GM12801 (cell line): ENCODE results near the gene NME3.

Experiments
- CTCF ChIP-seq: IDR thresholded peaks from one replicate; pipeline ENCODE4 v1.5.1; 2011; ENCODE audit warnings: control low read depth; ENCODE audit not compliant: insufficient read length; ENCODE audit errors: extremely low read depth

The NME3 gene

DNA sequence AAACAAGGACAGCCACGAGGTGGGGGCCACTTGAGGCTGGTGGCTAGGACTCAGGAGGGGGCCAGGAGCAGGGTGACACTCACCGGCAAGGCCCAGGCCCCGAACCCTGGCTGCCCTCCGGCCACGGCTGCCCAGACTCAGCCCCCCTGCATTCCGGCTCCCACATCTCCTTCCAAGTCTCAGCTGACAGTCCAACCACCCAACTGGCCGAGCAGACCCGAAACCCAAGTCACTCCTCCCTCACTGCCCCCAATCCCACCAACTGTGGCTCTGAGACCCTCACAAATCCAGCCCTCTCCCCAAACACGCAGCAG, 45.9 kb upstream of the NME3 start:
- TF ChIP-seq CTCF: no peak

GRCh38 chr16:1816396-1817275, 45.3 kb upstream of the NME3 start:
- TF ChIP-seq CTCF: no peak

DNA sequence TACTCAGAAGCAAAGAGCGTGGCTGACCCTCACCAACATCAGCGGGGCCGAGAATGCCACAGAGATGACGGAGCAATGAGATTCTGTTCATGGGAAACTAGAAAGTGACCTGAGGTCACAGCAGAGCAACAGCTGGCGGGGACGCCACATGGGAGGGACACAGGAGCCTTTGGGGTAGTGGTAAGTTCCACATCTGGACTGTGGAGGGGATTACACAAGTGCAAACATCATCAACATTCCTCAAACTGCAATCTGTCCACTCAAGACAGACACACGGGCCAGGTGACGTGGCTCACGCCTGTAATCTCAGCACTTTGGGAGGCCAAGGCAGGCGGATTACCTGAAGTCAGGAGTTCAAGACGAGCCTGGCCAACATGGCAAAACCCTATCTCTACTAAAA, 44.1 kb upstream of the NME3 start:
- TF ChIP-seq CTCF: no peak

- TF ChIP-seq CTCF: no peak
Observed at GRCh38 chr16:1812732-1813163, 41.4 kb upstream of the NME3 start.

DNA sequence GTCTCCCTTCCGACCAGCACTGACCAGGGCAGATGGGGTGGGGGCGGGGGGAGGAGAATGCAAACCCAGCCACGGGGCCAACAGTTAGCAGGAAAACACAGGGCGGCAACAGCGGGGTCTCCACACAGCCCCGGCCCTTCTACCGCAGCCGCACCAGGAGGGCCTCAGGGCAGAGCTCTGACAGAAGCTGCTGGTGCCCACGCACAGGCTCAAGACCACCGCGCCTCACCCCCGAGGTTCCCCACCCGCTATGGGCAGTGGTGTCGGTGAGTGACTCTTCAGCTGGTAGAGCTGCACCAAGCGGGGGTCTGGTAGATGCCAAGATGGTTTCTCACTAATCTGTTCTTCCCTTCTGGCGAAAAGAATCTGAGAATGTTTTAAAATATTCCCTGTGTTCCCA, 39.2 kb upstream of the NME3 start:
- TF ChIP-seq CTCF: no peak

- TF ChIP-seq CTCF: no peak
Observed at GRCh38 chr16:1810106-1810505, 38.8 kb upstream of the NME3 start.

- no peak for TF ChIP-seq CTCF
Observed at GRCh38 chr16:1809281-1809801, 38.0 kb upstream of the NME3 start.
